ES-I3 (cell line): ENCODE data around the gene HPGDS.
"Not testable (repeated sequence)": the region's sequence is repeated elsewhere in the genome, so short reads cannot be mapped to it uniquely, and the experiment has no call there.

ENCODE experiments used
- H3K36me3 ChIP-seq: 2 replicates; pipeline ENCODE4 v1.6.1; 2013; ENCODE audit warnings: mild to moderate bottlenecking, low read length, control low read depth, moderate library complexity; ENCODE audit not compliant: insufficient read depth
- H3K4me1 ChIP-seq: 2 replicates; pipeline ENCODE4 v1.6.1; 2013; ENCODE audit warnings: mild to moderate bottlenecking, control low read depth, low read length; ENCODE audit not compliant: insufficient read depth
- H3K9ac ChIP-seq: 2 replicates; pipeline ENCODE4 v1.6.1; 2013; ENCODE audit warnings: low read depth, mild to moderate bottlenecking, low read length, moderate library complexity
- H3K9me3 ChIP-seq: 2 replicates; pipeline ENCODE4 v1.6.1; 2013; ENCODE audit warnings: mild to moderate bottlenecking, low read length, moderate library complexity; ENCODE audit not compliant: control insufficient read depth, insufficient read depth

Gene HPGDS

GRCh38 chr4:94329933-94330332 lies 12.7 kb downstream of the HPGDS start:
- H3K36me3 ChIP-seq = no peaks in the 10 kb centered on the region

GRCh38 chr4:94325835-94326234 lies 16.8 kb downstream of the HPGDS start:
- H3K9me3 ChIP-seq = peaks cover 14% of the 10 kb centered on the region
- no peaks in the 10 kb centered on the region for H3K4me1 ChIP-seq
- no peak overlapping the region for H3K9ac ChIP-seq
- no peaks in the 10 kb centered on the region for H3K36me3 ChIP-seq

More at GRCh38 chr4:94329933-94330332, 12.7 kb downstream of the HPGDS start:
- Histone ChIP-seq H3K9ac (no peak overlapping the region), H3K4me1 (no peaks in the 10 kb centered on the region), H3K9me3 (peaks cover 14% of the 10 kb centered on the region)

- not testable (repeated sequence) for H3K36me3 ChIP-seq, H3K4me1 ChIP-seq, H3K9ac ChIP-seq
- H3K9me3 ChIP-seq = peaks cover 11% of the 10 kb centered on the region; the same call in 1 of the 2 replicates
These were observed 22.7 kb downstream of the HPGDS start for GRCh38 chr4:94319927-94320326.

- Histone ChIP-seq H3K4me1 (no peaks in the 10 kb centered on the region), H3K36me3 (no peaks in the 10 kb centered on the region), H3K9me3 (no peaks in the 10 kb centered on the region), H3K9ac (no peak overlapping the region)
These were observed 35.3 kb downstream of the HPGDS start for GRCh38 chr4:94307231-94307871.

- Histone ChIP-seq H3K36me3 (no peaks in the 10 kb centered on the region), H3K9me3 (no peaks in the 10 kb centered on the region), H3K4me1 (no peaks in the 10 kb centered on the region), H3K9ac (no peak overlapping the region)
These were observed 35.9 kb downstream of the HPGDS start for GRCh38 chr4:94306713-94307112.

GRCh38 chr4:94305466-94306225 lies 37.0 kb downstream of the HPGDS start:
- Histone ChIP-seq H3K36me3 (no peaks in the 10 kb centered on the region), H3K9me3 (no peaks in the 10 kb centered on the region), H3K9ac (no peak overlapping the region), H3K4me1 (no peaks in the 10 kb centered on the region)

- H3K9me3 ChIP-seq = no peaks in the 10 kb centered on the region
- no peaks in the 10 kb centered on the region for H3K36me3 ChIP-seq
- no peaks in the 10 kb centered on the region for H3K4me1 ChIP-seq
- H3K9ac ChIP-seq = no peak overlapping the region
These were observed 38.2 kb downstream of the HPGDS start for GRCh38 chr4:94304365-94304971.

GRCh38 chr4:94302191-94302590 lies 40.4 kb downstream of the HPGDS start:
- Histone ChIP-seq H3K4me1 (no peaks in the 10 kb centered on the region), H3K9me3 (no peaks in the 10 kb centered on the region), H3K9ac (no peak overlapping the region), H3K36me3 (no peaks in the 10 kb centered on the region)

- Histone ChIP-seq H3K9me3 (no peaks in the 10 kb centered on the region), H3K36me3 (no peaks in the 10 kb centered on the region), H3K9ac (no peak overlapping the region), H3K4me1 (no peaks in the 10 kb centered on the region)
These were observed 43.8 kb downstream of the HPGDS start for GRCh38 chr4:94298725-94299252.

GRCh38 chr4:94295473-94295872 lies 47.2 kb downstream of the HPGDS start:
- not testable (repeated sequence) for H3K4me1 ChIP-seq, H3K36me3 ChIP-seq

GRCh38 chr4:94293981-94294380 lies 48.7 kb downstream of the HPGDS start:
- H3K9ac ChIP-seq, H3K36me3 ChIP-seq, H3K4me1 ChIP-seq, H3K9me3 ChIP-seq: not testable (repeated sequence)

More at GRCh38 chr4:94295473-94295872, 47.2 kb downstream of the HPGDS start:
- not testable (repeated sequence) for H3K9ac ChIP-seq, H3K9me3 ChIP-seq

GRCh38 chr4:94290245-94290644 lies 52.4 kb downstream of the HPGDS start:
- H3K36me3 ChIP-seq = peaks cover 5% of the 10 kb centered on the region
- no peaks in the 10 kb centered on the region for H3K9me3 ChIP-seq
- H3K4me1 ChIP-seq = no peaks in the 10 kb centered on the region
- H3K9ac ChIP-seq = no peak overlapping the region

GRCh38 chr4:94285666-94286065 lies 57.0 kb downstream of the HPGDS start:
- Histone ChIP-seq H3K4me1 (no peaks in the 10 kb centered on the region), H3K9me3 (no peaks in the 10 kb centered on the region), H3K9ac (no peak overlapping the region), H3K36me3 (peaks cover 10% of the 10 kb centered on the region)

- H3K36me3 ChIP-seq = peaks cover 10% of the 10 kb centered on the region; the same call in 1 of the 2 replicates
- H3K9ac ChIP-seq = no peak overlapping the region
- H3K4me1 ChIP-seq = no peaks in the 10 kb centered on the region
- H3K9me3 ChIP-seq = no peaks in the 10 kb centered on the region
These were observed 57.7 kb downstream of the HPGDS start for GRCh38 chr4:94284889-94285288.
